Activated CD4-positive, alpha-beta T cell treated with anti-CD3 and anti-CD28 coated beads, Interleukin-2, Interleukin-6, amounts not matched to agents 100 ng/mL and 50 ng/mL, durations not matched to agents 16 hours and 8 hours (primary cell): ENCODE measurements around the gene FASTK.

Experiments used
- DNase-seq: peaks from one replicate; pipeline ENCODE4 v3.0.0-alpha.2; 2020

Gene FASTK

DNA sequence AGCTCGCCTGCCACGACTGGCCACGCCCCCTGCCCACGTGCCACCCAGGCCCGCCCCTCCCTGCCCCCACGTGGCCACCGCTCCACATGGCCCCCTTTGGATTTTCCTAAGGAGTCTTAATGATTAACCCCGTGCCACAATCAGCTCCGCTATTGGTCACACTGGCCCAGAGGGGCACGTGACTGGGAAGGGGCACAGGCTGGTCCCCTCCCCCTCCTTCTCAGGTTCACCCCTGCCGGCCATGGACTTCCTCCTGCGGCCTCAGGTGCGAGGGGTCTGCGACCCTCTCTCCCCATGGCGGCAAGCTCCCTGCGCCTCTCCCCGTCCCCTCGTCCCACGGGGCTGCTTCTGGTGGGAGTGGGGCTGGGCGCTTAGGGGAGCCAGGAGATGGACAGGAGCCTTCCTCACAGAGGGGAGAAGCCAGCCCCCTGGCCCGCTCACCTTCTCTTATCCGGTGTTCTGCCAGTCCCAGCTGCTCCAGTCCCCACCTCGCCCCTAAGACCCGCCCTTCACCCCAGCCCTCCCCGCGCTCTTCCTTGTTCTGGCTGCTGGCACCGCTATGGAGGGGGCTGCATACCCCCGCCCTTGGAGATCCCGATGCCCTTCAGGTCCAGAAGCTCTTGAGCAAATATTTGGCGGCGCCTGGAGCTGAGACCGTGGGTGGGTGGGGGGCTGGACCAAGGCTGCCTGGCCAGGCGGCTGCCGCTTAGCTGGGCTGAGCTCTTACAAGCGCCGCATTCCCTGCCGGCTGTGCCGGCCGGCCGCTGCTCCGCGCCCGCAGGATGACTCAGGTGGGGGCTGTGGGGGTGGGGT, 18.0 kb downstream of the FASTK start:
- DNase-seq = no peak

DNA sequence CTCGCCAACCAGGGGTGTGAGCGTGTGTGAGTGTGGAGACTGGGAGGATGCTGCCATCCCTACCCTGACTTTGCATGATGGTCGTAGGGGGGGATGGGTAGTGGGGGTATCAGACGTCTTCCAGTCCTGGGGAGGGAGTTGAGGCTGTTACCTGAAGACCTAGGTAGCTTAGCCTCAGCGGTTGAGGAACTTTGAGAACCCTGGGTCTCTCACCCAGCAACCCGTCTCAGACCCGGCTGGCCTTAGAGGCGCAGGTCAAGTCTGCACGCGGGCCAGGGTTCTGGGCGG, 18.6 kb downstream of the FASTK start:
- DNase-seq = no peak

DNA sequence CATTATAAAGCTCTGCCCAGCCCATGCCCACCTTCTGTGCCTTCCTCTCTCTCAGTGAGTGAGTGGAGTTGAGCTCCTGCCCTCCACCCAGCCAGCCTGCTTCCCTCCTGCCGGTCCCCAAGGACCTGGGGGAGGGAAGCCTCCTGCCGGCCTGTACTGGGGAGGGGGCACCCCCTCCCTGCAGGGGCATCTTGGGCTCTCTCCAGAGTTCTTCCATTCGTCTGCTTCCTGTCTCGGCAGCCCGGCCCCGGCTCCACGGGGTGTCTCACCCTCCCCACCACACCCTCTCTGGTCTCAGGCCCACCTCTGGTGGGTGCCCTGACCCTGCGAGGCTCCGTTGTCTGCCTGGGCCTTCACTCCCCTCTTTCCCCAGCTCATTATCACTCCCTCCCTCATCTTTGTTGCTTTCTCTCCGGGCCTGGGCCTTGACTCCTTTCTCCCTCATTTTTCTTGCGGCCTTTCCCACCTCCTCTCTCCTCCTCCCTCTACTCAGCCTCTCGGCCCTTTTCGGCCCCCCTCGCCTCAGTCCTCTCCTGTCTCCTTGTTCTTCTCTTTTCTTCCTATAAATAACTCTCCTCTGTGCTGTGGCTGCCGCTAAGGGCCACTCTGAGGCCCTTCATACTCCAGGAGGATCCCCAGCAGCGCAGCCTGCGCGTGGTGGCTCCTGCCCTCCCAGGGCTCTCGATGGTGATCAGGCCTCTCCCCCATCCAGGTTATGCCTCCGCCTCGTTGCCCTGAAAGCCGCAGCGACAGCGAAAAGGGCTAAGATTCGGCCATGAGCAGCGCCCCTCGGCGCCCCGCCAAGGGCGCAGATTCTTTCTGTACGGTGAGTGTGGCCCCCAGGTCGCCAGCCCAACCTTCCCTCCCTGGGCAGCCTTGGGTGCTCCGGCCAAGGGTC, 19.1 kb downstream of the FASTK start:
- no peak for DNase-seq

DNA sequence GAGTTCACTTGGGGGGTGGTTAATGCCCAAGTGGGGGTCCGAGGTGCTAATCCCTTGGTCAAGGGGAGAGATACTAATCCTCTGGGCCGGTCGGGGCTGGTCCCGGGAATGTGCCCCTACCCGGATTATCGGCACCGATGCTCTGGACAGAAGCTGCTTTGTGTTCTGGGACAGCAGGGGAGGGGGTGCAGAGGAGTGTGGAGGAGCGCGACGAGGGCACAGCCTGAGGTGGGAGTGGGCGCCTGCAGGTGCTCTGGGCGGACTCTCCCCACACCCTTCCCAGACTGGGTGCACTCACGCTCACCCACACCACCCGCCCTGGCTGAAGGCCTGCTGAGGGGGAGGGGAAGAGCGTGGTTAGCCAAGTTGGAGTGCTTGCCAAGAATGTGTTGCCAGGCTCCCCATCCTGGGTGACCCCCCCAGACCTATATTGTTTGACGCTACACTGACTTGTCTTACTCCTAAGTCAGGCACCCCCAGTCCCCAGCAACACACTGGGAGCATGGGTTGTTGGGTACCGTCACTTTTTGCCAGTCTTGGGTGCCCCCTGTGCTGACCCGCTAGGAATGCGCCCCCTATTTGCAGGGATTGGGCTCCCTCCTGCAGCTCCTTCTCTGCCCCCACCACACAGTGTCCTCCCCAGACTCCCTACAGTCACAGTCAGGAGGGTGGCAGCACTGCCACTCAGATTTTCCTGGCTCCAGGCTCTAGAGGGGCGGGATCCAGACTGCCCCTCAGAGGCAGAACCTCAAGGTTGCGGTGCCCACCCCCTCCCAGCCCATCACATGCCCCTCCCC, 20.0 kb downstream of the FASTK start:
- peak; percentile 30 for DNase-seq

DNA sequence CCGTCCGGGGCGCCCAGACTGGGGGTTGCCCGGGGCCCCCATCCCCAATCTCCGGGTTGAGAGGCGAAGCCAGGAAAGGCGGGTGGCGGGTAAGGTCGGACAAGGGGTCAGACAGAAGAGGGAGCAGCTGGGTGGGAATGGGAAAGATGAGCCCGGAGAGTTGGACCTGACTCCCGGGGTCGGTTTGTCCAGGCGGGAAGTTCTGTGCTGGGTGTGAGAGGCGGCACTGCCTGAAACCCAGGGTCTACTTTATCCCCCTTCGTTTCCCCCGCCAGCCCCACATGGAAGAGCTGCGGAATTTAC, 20.5 kb downstream of the FASTK start:
- no peak for DNase-seq

DNA sequence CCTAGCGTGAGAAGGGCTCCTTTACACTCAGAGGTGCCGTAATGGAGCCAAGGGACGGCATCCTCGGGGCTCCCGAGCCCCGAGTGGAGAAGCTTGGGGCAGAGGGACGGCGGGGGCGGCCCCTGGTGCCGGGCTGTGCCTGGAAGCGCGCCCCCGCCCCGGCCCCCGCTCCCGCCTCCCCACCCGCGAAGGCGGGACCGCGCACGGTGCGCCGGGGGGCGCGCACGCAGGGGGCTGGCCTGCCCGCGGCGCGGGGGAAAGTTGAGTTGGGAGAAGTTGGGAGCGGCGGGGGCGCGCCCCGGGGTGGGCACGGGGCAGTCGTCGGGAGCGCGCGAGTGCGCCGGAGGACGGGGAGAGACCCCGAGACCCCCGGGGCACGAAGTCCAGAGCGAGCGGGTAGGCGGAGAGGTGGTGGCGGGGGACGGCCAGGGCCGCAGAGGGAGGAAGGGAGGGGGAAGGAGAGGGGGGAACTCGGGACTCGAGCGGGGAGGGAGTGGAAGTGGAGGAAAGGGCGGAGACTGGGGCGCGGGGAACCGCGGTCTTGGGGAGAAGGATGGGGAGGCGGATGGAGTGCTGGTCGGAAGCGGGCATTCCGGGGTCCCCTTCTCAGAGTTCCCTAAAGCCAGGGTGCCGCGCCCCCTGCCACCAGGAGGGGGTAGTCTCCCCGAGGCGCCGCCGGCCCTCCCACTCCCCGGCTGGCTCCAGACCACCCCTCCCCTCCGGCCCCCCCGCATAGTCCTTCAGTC, 21.1 kb downstream of the FASTK start, which contains the start of gene SLC4A2:
Gene SLC4A2 (plus strand): TSS at position 223 of the 746 bp plus-strand sequence. CDS start 2,399 bp downstream, outside the sequence.
- peak; percentile 86 for DNase-seq

DNA sequence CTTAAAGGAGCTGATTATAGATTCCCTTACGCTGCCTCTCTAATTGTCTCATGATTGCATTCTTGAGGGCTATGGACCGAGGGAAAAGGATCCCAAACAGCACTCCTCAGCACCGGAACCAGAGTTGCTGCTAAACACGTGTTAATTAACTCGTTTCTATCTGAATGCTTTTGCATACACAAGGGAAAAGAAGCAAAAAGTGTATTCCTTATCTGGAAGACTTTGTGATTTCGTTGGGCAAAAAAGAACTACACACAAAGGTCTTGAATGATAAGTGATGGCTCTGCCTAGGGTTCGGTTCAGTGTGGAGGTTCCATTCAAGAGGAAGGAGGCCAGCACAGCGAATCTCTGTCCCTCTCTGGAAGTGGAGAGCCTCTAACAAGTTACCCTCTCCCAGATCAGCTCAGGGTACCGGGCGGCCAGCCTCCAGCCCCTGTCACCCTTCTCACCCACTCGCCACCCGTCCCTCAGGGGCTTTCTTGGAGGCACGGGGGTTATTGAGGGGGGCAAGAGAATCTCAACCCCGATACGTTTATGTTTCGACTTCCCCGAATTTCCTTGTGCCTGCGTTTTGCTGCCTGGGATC, 21.7 kb downstream of the FASTK start:
- peak; percentile 27 for DNase-seq

DNA sequence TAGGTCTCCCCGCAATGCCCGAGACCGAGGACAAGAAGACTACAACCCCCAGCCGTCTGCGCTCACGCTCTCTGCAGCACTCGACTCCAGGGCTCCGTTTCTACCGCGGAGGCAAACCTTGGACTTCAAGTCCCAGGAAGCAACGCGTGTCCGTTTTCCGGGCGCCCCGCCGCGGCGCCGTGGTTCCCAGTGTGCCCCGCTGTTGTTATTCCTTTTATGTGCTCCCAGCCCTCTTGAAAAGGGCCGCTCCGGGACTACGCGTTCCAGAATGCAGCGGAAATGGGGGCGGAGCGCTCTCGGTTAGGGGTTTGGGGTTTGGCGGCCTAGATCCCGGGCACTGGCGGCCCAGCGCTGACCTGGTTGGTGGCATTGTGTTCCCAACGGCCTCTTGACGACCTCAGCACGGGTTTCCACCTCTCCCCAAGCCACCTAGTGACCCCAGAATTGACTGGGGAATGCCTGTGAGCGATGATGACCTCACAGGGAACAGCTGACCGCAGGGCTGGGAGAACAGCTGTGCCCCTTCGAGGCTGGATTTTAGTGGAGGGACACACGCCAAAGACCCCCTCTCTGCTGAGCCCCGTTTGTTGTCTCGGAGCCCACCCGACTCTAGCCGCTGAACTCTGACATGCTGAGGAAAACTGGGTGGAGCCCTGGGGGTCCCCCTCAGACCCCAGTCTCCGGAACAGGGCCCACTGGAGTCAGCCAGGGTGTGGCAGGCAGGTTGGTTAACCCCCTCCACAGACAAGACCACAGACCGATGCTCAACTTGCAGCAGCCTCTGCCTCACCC, 22.4 kb downstream of the FASTK start:
- peak; percentile 99 for DNase-seq

DNA sequence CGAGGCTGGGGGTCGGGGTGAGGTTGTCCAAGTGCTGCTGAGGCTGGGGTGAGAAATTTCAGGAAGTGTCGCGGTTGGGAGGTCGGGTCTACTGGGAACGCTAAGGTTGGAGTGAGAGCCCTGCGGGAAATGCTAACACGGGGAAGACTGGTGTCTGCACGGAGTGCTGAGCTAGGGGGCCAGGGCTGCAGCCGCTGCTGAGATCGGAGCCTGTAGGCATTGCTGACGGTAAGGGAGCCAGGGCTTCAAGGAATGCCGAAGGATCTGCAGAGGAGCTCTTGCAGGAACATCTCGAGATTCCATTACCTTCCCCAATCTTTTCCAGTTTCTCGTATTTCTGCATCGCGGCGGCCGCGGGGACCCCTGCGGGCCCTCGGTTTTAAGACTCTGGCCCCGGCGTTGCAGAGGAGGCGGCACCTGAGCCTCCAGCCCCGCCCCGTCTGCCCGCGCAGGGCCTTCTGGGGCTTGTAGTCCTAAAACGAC, 23.1 kb downstream of the FASTK start, which contains the start of gene CDK5:
Gene CDK5 (minus strand): TSS at position 392 of the 483 bp plus-strand sequence. CDS start 49 bp downstream, at position 343.
- DNase-seq = no peak

DNA sequence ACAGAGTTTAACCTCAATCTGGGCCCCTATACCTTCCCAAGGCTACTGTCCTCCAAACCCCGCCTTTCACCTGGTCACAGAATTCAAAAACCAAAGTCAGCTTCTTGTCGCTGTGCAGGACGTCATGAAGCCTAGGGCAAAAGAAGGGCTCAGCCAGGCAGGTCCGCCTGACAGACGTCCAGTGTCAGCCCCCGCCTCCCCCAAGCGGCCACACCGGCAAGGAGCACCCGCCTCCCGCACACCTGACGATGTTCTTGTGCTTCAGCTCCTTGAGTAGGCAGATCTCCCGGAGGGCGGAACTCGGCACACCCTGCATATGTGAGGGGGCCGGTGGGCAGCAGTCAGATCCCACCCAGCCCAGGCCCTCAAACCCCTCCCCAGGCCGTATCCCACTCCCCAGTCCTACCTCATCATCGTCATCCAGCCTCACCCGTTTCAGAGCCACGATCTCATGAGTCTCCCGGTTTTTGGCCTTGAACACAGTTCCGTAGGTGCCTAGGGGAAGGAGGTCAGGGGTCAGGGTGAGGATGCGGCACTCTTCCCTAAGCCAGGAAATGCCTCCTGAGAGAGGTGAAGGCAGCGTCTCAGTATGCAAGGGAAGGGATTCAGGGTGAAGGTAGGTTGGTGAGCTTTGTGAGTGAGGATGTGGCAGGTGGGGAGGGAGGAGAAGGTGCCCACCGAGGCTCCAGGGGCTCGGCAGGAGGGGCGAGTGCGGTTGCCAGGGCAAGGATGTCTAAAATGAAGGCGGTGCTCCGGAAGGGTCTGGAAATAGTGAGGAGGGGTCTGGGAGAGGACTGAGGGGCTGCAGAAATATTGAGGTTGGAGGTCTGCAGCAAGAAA, 23.7 kb downstream of the FASTK start:
- no peak for DNase-seq

DNA sequence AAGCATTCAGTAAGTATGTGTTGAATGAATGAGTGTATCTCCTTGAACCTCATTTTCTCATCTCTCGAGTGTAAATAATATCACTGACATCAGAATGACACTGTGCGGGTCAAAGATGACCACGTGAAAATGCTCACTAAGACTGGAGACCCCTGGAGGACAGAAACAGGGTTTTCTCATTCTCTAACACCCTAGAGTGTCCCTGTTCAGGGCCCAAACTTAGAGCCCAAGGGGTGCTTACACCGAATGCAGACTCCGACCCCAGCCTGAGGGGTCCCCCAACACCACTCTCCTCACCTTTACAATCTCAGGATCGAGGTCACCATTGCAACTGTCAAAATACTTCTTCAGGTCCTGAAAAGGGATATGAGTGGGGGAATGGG, 24.3 kb downstream of the FASTK start:
- no peak for DNase-seq

DNA sequence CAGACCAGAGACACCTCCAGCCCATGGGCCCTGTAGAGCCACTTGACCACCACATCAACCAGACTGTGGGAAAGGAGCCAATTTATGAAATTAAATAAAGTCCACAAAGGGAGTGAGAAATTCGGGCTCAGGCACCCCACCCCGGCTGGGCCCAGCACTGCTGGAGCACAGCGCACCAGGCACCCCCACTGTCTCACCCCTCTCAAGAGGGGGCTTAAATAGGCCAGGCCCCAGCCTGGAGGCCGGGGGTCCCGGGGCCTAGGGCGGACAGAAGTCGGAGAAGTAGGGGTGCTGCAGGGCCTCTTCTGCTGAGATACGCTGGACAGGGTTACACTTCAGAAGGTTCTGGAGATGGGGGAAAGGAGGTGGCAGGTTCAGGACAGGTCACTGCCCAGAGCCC, 26.9 kb downstream of the FASTK start:
- DNase-seq = no peak

DNA sequence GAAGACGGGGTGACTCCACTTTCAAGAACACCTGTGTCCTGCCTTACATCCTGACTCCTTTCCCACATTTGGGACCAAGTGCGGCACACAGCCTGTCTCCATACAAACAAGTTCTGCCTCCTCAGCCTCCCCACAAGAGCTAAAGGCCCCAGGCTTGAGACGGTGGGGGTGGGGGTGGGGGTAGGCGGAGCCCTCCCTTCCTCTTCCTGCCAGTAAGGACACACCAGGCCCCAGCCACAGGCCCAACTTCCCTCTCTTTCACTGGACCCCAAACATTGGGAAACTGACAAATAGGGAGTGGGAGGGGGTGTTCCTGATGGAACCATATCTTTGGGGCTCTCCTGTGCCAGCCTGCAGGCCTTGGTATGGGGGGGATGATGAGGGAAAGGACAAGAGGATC, 27.5 kb downstream of the FASTK start:
- no peak for DNase-seq

DNA sequence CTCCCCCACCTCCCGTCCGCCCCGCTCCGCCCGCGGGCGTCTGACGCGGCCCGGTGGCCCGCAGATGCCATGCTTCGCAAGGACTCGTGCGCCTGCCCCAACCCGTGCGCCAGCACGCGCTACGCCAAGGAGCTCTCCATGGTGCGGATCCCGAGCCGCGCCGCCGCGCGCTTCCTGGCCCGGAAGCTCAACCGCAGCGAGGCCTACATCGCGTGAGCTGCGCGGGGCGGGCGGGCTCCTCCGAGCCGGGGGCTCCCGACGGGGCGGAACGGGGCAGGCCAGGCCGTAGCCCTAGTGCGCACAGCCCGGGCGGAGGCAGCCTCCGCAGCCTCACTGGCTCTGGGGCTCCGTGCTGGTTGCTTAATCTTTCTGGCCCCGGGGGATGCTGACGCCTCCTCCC, 29.5 kb downstream of the FASTK start:
- peak; percentile 57 for DNase-seq

DNA sequence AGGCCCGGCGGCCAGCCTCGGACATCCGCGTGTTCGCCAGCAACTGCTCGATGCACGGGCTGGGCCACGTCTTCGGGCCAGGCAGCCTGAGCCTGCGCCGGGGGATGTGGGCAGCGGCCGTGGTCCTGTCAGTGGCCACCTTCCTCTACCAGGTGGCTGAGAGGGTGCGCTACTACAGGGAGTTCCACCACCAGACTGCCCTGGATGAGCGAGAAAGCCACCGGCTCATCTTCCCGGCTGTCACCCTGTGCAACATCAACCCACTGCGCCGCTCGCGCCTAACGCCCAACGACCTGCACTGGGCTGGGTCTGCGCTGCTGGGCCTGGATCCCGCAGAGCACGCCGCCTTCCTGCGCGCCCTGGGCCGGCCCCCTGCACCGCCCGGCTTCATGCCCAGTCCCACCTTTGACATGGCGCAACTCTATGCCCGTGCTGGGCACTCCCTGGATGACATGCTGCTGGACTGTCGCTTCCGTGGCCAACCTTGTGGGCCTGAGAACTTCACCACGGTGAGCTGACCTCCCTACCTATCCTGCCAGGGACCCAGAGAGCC, 31.6 kb downstream of the FASTK start:
- DNase-seq = no peak

DNA sequence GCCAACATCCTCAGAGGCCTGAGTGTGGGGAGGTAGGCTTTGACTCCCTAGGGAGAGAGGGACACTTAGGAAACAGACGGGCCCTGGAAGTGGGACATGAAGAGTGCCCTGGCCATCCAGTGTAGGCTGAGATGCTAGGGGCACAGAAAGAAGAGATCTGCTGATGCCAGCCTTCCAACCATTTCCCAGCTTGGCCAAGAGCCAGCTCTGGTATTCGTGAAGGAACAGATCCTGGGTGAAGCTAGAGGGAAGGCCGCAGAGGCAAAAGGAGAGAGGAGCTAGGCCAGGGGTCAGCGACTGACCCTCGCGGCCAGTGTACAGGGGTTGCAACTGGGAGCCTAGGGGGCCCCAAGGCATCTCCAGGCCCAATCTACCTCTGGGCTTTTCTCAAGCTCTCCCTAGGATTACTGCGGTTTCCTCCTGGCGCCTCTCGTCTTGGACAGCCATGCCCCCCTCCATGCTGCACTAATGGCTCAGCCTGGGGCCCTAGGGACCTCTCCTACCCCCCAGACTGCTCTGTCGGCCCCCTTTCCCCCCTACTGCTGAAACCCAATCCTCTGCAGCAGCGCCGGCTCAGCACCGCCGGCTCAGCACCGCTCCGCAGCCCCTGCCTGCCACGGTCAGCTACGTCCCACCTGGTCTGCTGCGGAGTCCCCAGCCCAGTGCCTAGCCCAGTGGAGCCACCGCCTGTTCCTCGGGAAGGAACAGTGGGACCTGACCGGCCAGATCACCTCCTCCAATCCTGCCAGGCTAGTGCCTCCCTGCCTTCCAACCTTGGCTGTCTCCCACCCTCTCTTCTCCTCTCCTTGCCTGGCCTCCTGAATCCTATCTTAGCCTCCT, 32.4 kb downstream of the FASTK start, which contains the start of gene ASIC3:
Gene ASIC3 (plus strand): TSS at position 556 of the 840 bp plus-strand sequence. CDS start 355 bp downstream, outside the sequence.
- DNase-seq = no peak

DNA sequence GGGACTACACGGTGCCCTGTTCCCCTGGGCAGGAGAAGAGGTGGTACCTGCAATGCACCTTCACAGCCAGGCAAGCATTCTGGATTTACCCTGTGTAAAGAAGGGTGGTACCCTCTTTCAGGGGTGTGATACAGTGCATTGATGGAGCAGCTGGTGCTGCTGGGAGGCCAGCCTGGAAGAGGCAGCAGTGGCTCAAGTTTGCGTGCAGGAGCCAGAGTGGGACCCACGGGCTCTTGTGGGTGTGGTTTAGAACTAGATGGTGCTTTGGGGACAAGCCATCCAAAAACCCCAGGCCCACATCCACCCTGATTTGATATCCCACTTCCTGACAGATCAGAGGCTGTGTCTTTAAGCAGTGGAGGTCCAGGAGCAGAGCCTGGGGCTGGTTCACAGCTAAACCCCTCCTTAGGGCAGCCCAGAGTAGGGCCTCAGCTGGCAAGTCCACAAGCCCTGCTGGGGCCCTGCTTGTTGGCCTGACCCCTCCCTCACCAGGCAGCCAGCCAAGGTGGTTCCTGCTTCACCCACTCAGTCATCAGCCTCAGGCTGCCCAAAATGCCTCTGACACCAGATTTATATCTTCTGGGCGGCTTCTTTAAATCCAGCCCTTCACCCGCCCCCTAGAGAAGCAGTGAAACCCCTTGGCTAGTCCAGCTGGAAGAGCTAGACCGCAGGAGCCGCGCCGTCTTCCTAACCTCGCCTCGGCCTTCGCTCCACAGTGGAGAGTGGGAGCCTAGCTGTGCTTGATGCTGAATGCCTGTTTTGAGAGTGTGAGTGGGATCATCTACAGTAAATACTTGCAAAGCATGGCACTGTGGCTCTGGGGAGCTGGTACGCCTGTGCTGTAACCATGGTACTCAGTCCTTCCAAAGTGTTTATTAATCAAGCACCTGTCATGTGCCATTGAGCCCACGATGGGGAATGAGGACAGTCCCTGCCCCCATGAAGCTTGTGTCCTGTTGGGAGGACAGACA, 33.7 kb downstream of the FASTK start:
- no peak for DNase-seq

DNA sequence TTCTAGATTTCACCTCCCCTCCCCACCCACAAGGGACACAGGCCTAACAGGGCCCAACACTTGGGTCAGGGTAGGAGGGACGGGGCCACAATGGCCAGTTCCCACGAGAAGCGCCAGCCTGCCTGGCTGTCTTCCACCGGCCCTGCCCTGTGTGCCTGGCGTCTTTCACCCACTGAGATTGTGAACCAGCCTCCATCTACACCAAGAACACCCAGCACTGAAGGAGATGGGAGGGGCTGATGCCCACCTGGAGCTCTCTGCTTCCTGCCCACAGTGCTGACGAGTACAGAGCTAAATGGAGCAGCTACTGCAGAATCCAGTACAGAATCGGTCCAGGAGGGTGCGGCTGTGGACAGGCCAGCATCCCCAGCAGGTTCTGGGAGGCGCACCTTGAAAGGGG, 34.6 kb downstream of the FASTK start:
- DNase-seq = no peak
